Epithelial cell of esophagus (primary cell): ENCODE results near the gene CELSR3.

Experiments
- DNase-seq: peaks from one replicate; pipeline ENCODE4 v3.0.0; 2010; ENCODE audit warnings: low read depth
- H3K4me3 ChIP-seq: 2 replicates; pipeline ENCODE4 v1.5.1; 2011; ENCODE audit warnings: mild to moderate bottlenecking, low read length, control low read depth
- TF ChIP-seq, protein P1 (sequence below): IDR thresholded peaks from 2 replicates; pipeline ENCODE4 v1.5.1; 2011; ENCODE audit warnings: low read depth, mild to moderate bottlenecking, low read length, control low read depth, inconsistent platforms; ENCODE audit not compliant: insufficient read depth; ENCODE audit errors: missing control alignments

The CELSR3 gene

DNA sequence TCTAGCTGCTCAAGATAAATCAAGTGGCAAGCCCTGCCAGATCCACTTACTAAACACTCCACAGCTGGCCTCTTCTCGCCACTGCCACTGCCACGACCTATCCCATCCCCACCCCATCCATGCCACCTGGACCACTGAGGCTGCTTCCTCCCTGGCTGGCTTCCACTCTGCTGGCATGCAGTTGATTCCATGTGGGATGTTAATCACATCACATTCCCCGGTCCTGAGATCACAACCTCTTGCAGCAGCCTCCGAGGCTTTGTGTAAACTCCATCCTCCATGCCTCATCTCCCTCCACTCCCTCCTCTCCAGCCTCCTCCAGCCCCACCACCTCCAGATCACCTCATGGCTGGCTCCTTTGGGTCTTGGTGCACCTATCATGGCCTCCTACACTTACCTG, 15.4 kb upstream of the CELSR3 start:
- no peak for DNase-seq
- TF ChIP-seq, protein P1, sequence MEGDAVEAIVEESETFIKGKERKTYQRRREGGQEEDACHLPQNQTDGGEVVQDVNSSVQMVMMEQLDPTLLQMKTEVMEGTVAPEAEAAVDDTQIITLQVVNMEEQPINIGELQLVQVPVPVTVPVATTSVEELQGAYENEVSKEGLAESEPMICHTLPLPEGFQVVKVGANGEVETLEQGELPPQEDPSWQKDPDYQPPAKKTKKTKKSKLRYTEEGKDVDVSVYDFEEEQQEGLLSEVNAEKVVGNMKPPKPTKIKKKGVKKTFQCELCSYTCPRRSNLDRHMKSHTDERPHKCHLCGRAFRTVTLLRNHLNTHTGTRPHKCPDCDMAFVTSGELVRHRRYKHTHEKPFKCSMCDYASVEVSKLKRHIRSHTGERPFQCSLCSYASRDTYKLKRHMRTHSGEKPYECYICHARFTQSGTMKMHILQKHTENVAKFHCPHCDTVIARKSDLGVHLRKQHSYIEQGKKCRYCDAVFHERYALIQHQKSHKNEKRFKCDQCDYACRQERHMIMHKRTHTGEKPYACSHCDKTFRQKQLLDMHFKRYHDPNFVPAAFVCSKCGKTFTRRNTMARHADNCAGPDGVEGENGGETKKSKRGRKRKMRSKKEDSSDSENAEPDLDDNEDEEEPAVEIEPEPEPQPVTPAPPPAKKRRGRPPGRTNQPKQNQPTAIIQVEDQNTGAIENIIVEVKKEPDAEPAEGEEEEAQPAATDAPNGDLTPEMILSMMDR = no peak
- H3K4me3 ChIP-seq = no peak overlapping the region

DNA sequence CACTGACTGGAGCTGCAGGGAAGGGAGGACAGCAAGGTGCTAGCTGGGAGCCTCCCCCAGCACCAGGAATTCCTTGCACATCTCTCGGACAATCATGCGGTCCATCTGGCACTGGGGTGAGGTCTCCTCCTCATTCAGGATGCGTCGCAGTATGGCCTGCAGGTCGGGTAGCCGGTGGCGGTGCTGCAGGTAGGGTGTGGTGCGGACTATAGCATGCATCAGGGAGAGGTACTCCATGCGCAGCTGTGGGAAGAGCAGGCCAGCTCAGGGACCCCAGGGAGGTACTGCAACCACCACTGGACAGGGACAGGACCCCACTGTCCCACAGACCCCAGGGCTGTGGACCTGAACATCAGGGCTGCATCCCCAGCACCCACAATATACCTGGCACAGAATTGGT, 11.8 kb upstream of the CELSR3 start:
- TF ChIP-seq, protein P1 = no peak
- no peak for DNase-seq
- H3K4me3 ChIP-seq = no peak overlapping the region

GRCh38 chr3:48672522-48672921, 9.8 kb upstream of the CELSR3 start:
- no peak for DNase-seq
- TF ChIP-seq, protein P1 = no peak

DNA sequence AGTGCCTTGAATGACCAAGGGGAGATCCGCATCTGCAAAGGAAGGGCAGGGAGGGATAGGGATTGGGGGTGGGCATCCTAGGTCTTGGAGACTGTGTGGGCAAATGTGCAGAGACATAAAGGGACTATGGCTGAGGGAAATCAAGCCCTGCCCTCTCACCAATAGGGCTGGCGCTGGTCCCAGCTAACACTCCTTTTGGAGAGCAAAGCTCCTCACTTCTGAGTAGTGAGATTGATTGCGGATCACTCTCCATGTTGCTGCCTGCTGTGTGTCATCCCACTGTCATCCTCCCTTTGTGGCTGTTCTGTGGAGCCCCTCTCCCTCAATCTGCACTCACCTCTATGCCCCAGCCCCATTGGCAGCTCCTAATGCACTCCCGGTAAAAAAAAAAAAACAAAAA, 2.2 kb upstream of the CELSR3 start:
- DNase-seq = no peak
- TF ChIP-seq, protein P1 = no peak
- no peak overlapping the region for H3K4me3 ChIP-seq

More at GRCh38 chr3:48672522-48672921, 9.8 kb upstream of the CELSR3 start:
- no peak overlapping the region for H3K4me3 ChIP-seq

- TF ChIP-seq, protein P1 = no peak
- DNase-seq = no peak
- H3K4me3 ChIP-seq = peak overlapping the region; percentile 14
Observed at GRCh38 chr3:48664313-48664644, 1.6 kb upstream of the CELSR3 start.

- DNase-seq = peak; percentile 100
- TF ChIP-seq, protein P1 = peak; percentile 75
- peak overlapping the region; percentile 72 for H3K4me3 ChIP-seq
Observed at GRCh38 chr3:48663489-48664312, 1.0 kb upstream of the CELSR3 start.
